NCI-H82 treated with DMSO at 0.1 percent for 48 hours (cell line): Measurements from ENCODE around the gene MAP3K13.

Experiments used
- DNase-seq: peaks from one replicate; lab custom pipeline; 2025; ENCODE audit not compliant: unreplicated experiment; lab: John Stamatoyannopoulos, UW

MAP3K13 gene

GRCh38 chr3:185503521-185503920, 140.6 kb downstream of the MAP3K13 start:
- DNase-seq: no peak

- DNase-seq: no peak
Observed at GRCh38 chr3:185504636-185505035, 141.7 kb downstream of the MAP3K13 start.

DNA sequence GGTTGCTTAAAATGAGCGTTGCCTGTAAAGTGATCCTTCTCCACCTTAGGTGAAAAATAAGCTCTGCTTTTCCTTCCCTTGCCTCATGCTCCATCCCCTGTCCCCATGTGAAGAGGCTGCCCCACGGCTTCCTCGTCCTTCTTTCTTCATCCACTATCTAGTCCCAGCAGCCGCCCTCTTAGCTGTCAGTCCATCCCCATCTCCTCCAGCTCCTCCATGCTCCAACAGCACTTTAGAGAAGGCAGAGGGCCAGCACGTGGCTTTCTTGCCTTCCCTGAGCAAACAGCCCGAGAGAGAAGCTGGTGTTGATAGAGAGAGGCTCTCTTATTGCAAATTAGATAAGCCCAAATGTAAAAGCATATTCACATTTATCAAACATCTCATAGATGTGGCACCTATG, 144.9 kb downstream of the MAP3K13 start:
- DNase-seq: no peak

DNA sequence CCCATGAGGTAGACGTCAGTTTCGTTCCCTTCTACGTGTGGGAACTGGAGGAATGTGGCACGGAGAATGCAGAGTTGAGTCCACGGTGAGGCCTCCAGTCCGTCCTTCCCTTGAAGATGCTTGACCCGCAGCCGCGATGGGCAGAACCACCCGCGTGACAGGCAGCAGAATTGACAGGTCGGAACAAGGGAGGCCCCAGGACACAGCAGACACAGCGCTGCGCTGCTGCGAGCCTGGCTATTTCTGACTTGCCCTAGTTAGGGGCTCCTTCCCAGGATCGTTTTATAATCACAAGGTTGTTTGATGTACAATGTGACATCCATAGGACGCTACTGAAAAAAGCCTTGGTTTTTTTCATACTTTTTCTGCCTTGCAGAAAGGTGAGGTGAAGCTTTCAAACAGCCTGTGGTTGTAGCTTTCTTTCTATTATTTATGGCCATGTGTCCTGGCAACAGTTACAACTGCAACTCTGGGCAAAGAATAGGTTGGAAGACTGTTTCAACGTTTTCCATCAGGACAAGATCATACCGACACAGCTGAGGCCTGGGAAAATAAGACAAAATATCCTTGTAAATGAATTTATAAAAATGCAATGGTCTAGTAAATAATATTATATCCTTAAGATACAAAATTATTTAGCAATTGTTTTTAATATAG, 145.5 kb downstream of the MAP3K13 start:
- DNase-seq: no peak

DNA sequence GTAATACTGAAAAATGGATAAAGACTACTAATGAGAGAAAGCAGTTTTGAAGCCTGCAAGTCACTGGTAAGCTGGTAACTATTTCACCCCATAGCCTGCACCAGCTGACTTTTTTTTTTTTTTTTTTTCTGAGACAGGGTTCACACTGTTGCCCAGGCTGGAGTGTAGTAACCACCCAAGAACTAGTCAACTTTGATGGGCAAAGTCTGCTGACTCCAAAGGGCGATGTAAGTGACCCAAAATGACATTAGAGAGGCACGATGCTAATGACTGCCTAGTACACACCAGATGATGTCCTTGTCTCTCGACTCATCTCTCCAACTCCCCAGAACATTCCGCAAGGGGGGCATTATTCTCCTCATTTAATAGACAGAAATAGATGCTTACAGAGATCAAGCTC, 148.8 kb downstream of the MAP3K13 start:
- DNase-seq: no peak

DNA sequence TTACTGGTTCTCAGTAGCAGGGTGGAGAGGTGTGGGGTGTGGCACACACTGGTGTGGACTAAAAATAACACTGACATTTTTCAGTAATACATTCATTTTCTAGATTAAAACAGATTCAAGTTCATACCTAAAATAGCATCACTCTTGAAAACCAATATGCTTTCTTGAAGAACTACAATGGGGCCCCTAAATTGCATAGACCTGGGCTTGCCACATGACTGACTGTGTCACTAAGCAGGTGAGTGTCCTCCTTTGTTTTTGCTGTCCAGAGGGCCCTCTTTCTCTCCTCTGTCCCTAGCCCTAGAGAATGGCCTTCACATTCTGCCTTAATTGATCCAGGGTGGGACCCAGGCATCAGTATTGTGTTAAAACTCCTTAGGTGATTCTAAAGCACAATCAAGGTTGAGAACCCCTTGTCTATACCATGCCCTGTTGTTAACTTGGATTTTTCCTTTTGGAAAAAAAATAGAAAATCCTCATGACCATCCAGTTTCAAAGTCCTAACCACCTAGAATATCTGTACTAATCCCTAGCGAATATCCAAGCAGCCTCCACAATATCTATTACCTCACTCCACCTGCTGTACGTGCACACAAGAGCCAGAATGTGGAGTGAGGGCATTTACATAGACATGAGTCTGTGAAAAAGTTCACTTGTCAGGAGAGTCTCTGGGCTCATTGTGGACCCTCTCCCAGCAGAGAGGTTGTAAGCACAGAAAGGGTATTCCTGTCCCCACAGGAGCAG, 154.6 kb downstream of the MAP3K13 start:
- no peak for DNase-seq

DNA sequence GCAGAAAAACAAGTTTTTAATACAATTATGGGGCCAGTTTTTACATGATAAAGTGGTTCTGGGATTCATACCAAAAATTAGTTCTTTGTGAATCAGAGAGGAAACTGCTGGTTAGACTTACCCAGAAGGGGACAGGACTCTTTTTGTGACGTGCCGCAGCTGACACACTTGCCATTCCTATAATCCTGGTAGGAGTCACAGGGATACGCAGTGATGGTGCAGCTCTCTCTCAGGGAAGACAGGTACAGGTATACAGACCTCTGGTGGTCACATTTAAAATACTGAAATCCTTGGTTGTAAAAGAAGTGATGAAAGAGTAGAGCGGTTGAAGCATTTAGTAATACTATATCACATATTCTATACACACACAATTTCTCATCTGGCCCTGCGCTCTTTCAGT, 156.1 kb downstream of the MAP3K13 start:
- no peak for DNase-seq

- DNase-seq: no peak
Observed at GRCh38 chr3:185521349-185522138, 158.6 kb downstream of the MAP3K13 start.

GRCh38 chr3:185526349-185526951, 163.5 kb downstream of the MAP3K13 start:
- no peak for DNase-seq

GRCh38 chr3:185527364-185527763, 164.4 kb downstream of the MAP3K13 start:
- no peak for DNase-seq

- no peak for DNase-seq
Observed at GRCh38 chr3:185528532-185528931, 165.6 kb downstream of the MAP3K13 start.

GRCh38 chr3:185530856-185531255, 167.9 kb downstream of the MAP3K13 start:
- DNase-seq: no peak

DNA sequence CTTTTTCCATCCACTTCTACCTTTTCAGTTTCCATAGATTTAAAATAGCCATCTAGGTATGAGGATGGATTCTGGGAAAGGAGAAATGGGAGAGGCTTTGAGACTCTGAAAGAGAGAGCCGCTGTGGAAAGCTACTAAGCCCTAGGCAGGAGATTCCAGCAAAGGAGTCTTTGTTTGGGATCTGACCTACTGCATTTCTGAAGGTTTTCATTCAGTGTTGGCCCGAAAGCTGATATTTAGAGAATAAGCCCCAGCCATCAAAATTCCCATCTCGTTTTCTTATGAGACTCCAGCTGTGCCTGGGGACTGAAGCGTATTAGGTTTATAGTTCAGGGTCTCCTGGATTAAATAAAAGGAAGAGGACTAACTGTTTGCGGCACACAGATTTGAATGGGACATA, 170.0 kb downstream of the MAP3K13 start:
- no peak for DNase-seq

DNA sequence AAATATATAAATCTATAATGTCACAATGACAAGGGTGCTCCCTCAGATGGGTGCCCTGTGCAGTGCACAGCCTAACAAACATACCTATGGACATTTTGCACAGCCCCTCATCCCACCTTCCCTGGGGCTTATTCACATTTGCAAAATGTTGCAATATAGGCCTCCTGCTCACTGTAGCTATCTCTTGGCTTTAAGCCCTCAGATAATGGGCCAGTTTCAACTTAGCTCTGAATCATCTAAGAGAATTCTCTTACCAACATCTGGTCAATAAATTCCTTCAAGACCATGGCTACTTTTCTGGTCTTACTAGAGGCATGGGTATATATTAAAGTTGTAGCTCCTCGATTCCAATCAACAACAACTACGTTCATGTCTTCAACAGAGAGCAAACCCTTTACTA, 171.6 kb downstream of the MAP3K13 start:
- no peak for DNase-seq

DNA sequence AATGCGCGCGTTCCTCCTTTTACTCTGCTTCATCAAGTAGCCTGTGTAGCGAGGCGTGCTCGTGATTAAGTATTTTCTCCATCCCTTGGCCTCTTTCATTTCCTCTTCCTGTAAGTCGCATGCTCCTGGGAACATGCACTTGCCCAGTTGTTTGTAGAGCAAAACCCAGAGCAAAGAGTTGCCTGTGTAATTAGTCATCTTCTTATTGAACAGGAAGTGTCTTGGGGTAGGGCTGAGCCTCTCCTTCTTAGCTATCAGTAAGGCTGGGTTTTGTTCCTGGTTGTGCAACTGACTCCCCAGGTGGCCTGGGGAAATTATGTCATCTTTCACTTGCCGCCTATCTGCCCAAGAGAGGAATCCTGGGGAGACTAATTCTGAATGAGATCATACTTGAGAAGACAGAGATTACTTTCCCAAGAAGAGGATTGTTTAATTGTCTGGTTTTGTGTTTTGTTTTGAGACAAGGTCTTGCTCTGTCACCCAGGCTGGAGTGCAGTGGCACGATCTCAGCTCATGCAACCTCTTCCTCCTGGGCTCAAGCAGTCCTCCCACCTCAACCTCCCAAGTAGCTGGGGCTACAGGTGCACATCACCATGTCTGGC, 174.5 kb downstream of the MAP3K13 start:
- DNase-seq: no peak
